Germinal center (tissue), 1 donor: ENCODE data around the gene TMEM119.
"Not testable (repeated sequence)": the region's sequence is repeated elsewhere in the genome, so short reads cannot be mapped to it uniquely, and the experiment has no call there.

ENCODE experiments used
- DNase-seq: peaks from one replicate; pipeline ENCODE4 v3.0.0; 2012; ENCODE audit warnings: mixed read lengths, low spot score

TMEM119 gene

GRCh38 chr12:108582978-108583770 is 14.7 kb downstream of the TMEM119 start:
- no peak for DNase-seq

GRCh38 chr12:108582509-108582908 is 15.4 kb downstream of the TMEM119 start:
- DNase-seq, result no peak

GRCh38 chr12:108581311-108582227 is 16.3 kb downstream of the TMEM119 start:
- no peak for DNase-seq

- DNase-seq, result no peak
Measured at GRCh38 chr12:108580531-108580930, 17.4 kb downstream of the TMEM119 start.

GRCh38 chr12:108578813-108579212 is 19.1 kb downstream of the TMEM119 start:
- no peak for DNase-seq

- no peak for DNase-seq
Measured at GRCh38 chr12:108578264-108578663, 19.6 kb downstream of the TMEM119 start.

GRCh38 chr12:108577458-108577857 is 20.4 kb downstream of the TMEM119 start:
- no peak for DNase-seq

GRCh38 chr12:108576660-108577234 is 21.1 kb downstream of the TMEM119 start:
- no peak for DNase-seq

GRCh38 chr12:108575199-108575912 is 22.5 kb downstream of the TMEM119 start:
- no peak for DNase-seq

- DNase-seq, result not testable (repeated sequence)
Measured at GRCh38 chr12:108574276-108574675, 23.6 kb downstream of the TMEM119 start.

- DNase-seq, result no peak
Measured at GRCh38 chr12:108573317-108573716, 24.6 kb downstream of the TMEM119 start.

GRCh38 chr12:108572166-108572790 is 25.6 kb downstream of the TMEM119 start:
- DNase-seq, result no peak

GRCh38 chr12:108571609-108572165 is 26.2 kb downstream of the TMEM119 start:
- DNase-seq, result no peak

GRCh38 chr12:108570743-108571608 is 26.9 kb downstream of the TMEM119 start:
- DNase-seq, result no peak

- peak; percentile 46 for DNase-seq
Measured at GRCh38 chr12:108568338-108569154, 29.3 kb downstream of the TMEM119 start.

GRCh38 chr12:108567406-108568337 is 30.2 kb downstream of the TMEM119 start:
- DNase-seq, result no peak

GRCh38 chr12:108566452-108566851 is 31.4 kb downstream of the TMEM119 start:
- DNase-seq, result no peak

GRCh38 chr12:108565976-108566375 is 31.9 kb downstream of the TMEM119 start:
- DNase-seq, result no peak
